ENCODE results near the gene CEBPG. TPM values are rescaled to one million over a fixed set of nuclear protein-coding genes. Genes with fewer than 3 reads are reported as not detected.

Gene CEBPG
- total and polyA plus RNA-seq, 2 donors (not counting 1 experiment from before 2014, with no cell fraction given) = 12.5 to 24.2 TPM

- peaks cover 64% of the 10 kb centered on the region for H3K27me3 Mint-ChIP-seq
Measured at GRCh38 chr19:33343301-33343700, 30.2 kb upstream of the CEBPG start.

More at GRCh38 chr19:33343301-33343700, 30.2 kb upstream of the CEBPG start:
- Mint-ChIP-seq H3K9me3 (ENCODE audit: insufficient read depth) (no peaks in the 10 kb centered on the region), H3K4me3 (no peak overlapping the region), H3K27ac (no peak overlapping the region), H3K4me1 (no peaks in the 10 kb centered on the region)
- Histone ChIP-seq H3K4me2 (replicated peaks; ENCODE audit: low read depth, low read length, poor library complexity, severe bottlenecking) (no peak overlapping the region), H3K27ac (ENCODE audit: low read length in 2 of 2) (no peak overlapping the region), H3K27me3 (replicated peaks in 1 of 4; ENCODE audit: control extremely low read depth in 1 of 4, control insufficient read depth in 3 of 4, insufficient read depth in 4 of 4, low read length in 3 of 4) (peaks cover 0 to 17% (median 11%) of the 10 kb centered on the region in 4 experiments), H3K36me3 (replicated peaks in 1 of 2; ENCODE audit: control extremely low read depth in 1 of 2, control insufficient read depth in 1 of 2, extremely low read depth in 1 of 2, insufficient read depth in 2 of 2, low read length in 1 of 2) (no peaks in the 10 kb centered on the region), H3K4me1 (ENCODE audit: control insufficient read depth in 2 of 2, insufficient read depth in 2 of 2, low read length in 2 of 2) (no peaks in the 10 kb centered on the region), H3K79me2 (ENCODE audit: control insufficient read depth, insufficient read depth, low read length) (no peaks in the 10 kb centered on the region), H2AFZ (ENCODE audit: insufficient read depth, low read depth, low read length, poor library complexity, severe bottlenecking) (no peak overlapping the region), H3K9me3 (ENCODE audit: control extremely low read depth in 1 of 3, control insufficient read depth in 2 of 3, insufficient read depth in 1 of 3, low read length in 2 of 3) (no peaks in the 10 kb centered on the region), H3K9ac (ENCODE audit: low read length) (no peak overlapping the region), H3K4me3 (ENCODE audit: control extremely low read depth in 1 of 5, extremely low read depth in 1 of 5, insufficient read depth in 1 of 5, low read depth in 2 of 5, low read length in 4 of 5) (no peak overlapping the region), H4K20me1 (ENCODE audit: control insufficient read depth, insufficient read depth, low read length, poor library complexity, severe bottlenecking) (no peaks in the 10 kb centered on the region)
- ChIA-PET POLR2A (no interaction called here), CTCF (no interaction called here)
- 81% methylated on average over 2 of the region's 2 CpGs for WGBS (ENCODE audit: insufficient coverage)
- no peak for DNase-seq
- TF ChIP-seq EZH2 (IDR thresholded peaks at IDR 0.05; ENCODE audit: borderline replicate concordance, insufficient read depth, low read depth, low read length, poor library complexity, severe bottlenecking) (no peak), CTCF (IDR thresholded peaks at IDR 0.05) (no peak)
- no peak for ATAC-seq (ENCODE audit: low read depth)
- intact Hi-C loops (cut with micrococcal nuclease) = no loop called here

All from B cell (primary cell).